ENCODE measurements around the gene PROC.

PROC gene

DNA sequence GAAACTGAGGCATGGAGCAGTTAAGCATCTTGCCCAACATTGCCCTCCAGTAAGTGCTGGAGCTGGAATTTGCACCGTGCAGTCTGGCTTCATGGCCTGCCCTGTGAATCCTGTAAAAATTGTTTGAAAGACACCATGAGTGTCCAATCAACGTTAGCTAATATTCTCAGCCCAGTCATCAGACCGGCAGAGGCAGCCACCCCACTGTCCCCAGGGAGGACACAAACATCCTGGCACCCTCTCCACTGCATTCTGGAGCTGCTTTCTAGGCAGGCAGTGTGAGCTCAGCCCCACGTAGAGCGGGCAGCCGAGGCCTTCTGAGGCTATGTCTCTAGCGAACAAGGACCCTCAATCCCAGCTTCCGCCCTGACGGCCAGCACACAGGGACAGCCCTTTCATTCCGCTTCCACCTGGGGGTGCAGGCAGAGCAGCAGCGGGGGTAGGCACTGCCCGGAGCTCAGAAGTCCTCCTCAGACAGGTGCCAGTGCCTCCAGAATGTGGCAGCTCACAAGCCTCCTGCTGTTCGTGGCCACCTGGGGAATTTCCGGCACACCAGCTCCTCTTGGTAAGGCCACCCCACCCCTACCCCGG lies 1.3 kb downstream of the PROC start:
- no peak overlapping the region for H3K4me3 ChIP-seq (replicated peaks; ENCODE audit: low read depth, low read length)
- no peak for DNase-seq (ENCODE audit: extremely low read depth, low read depth)
- TF ChIP-seq, protein P1, sequence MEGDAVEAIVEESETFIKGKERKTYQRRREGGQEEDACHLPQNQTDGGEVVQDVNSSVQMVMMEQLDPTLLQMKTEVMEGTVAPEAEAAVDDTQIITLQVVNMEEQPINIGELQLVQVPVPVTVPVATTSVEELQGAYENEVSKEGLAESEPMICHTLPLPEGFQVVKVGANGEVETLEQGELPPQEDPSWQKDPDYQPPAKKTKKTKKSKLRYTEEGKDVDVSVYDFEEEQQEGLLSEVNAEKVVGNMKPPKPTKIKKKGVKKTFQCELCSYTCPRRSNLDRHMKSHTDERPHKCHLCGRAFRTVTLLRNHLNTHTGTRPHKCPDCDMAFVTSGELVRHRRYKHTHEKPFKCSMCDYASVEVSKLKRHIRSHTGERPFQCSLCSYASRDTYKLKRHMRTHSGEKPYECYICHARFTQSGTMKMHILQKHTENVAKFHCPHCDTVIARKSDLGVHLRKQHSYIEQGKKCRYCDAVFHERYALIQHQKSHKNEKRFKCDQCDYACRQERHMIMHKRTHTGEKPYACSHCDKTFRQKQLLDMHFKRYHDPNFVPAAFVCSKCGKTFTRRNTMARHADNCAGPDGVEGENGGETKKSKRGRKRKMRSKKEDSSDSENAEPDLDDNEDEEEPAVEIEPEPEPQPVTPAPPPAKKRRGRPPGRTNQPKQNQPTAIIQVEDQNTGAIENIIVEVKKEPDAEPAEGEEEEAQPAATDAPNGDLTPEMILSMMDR (IDR thresholded peaks at IDR 0.05; ENCODE audit: low read depth, low read length, missing control alignments) = no peak

DNA sequence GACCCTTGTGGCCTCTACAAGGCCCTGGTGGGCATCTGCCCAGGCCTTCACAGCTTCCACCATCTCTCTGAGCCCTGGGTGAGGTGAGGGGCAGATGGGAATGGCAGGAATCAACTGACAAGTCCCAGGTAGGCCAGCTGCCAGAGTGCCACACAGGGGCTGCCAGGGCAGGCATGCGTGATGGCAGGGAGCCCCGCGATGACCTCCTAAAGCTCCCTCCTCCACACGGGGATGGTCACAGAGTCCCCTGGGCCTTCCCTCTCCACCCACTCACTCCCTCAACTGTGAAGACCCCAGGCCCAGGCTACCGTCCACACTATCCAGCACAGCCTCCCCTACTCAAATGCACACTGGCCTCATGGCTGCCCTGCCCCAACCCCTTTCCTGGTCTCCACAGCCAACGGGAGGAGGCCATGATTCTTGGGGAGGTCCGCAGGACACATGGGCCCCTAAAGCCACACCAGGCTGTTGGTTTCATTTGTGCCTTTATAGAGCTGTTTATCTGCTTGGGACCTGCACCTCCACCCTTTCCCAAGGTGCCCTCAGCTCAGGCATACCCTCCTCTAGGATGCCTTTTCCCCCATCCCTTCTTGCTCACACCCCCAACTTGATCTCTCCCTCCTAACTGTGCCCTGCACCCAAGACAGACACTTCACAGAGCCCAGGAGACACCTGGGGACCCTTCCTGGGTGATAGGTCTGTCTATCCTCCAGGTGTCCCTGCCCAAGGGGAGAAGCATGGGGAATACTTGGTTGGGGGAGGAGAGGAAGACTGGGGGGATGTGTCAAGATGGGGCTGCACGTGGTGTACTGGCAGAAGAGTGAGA lies 2.0 kb downstream of the PROC start:
- no peak for DNase-seq (ENCODE audit: extremely low read depth, low read depth)
- no peak overlapping the region for H3K4me3 ChIP-seq (replicated peaks; ENCODE audit: low read depth, low read length)
- TF ChIP-seq, protein P1 (IDR thresholded peaks at IDR 0.05; ENCODE audit: low read depth, low read length, missing control alignments) = no peak

DNA sequence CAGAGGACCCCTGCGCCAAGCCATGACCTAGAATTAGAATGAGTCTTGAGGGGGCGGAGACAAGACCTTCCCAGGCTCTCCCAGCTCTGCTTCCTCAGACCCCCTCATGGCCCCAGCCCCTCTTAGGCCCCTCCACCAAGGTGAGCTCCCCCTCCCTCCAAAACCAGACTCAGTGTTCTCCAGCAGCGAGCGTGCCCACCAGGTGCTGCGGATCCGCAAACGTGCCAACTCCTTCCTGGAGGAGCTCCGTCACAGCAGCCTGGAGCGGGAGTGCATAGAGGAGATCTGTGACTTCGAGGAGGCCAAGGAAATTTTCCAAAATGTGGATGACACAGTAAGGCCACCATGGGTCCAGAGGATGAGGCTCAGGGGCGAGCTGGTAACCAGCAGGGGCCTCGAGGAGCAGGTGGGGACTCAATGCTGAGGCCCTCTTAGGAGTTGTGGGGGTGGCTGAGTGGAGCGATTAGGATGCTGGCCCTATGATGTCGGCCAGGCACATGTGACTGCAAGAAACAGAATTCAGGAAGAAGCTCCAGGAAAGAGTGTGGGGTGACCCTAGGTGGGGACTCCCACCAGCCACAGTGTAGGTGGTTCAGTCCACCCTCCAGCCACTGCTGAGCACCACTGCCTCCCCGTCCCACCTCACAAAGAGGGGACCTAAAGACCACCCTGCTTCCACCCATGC lies 3.0 kb downstream of the PROC start:
- no peak for DNase-seq (ENCODE audit: extremely low read depth, low read depth)
- TF ChIP-seq, protein P1 (IDR thresholded peaks at IDR 0.05; ENCODE audit: low read depth, low read length, missing control alignments) = no peak

DNA sequence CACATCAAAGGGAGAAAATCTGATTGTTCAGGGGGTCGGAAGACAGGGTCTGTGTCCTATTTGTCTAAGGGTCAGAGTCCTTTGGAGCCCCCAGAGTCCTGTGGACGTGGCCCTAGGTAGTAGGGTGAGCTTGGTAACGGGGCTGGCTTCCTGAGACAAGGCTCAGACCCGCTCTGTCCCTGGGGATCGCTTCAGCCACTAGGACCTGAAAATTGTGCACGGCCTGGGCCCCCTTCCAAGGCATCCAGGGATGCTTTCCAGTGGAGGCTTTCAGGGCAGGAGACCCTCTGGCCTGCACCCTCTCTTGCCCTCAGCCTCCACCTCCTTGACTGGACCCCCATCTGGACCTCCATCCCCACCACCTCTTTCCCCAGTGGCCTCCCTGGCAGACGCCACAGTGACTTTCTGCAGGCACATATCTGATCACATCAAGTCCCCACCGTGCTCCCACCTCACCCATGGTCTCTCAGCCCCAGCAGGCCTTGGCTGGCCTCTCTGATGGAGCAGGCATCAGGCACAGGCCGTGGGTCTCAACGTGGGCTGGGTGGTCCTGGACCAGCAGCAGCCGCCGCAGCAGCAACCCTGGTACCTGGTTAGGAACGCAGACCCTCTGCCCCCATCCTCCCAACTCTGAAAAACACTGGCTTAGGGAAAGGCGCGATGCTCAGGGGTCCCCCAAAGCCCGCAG lies 3.8 kb downstream of the PROC start:
- H3K4me3 ChIP-seq (replicated peaks; ENCODE audit: low read depth, low read length) = no peak overlapping the region
- no peak for DNase-seq (ENCODE audit: extremely low read depth, low read depth)
- TF ChIP-seq, protein P1 (IDR thresholded peaks at IDR 0.05; ENCODE audit: low read depth, low read length, missing control alignments) = no peak

More for the DNA sequence above, 3.0 kb downstream of the PROC start:
- no peak overlapping the region for H3K4me3 ChIP-seq (replicated peaks; ENCODE audit: low read depth, low read length)

DNA sequence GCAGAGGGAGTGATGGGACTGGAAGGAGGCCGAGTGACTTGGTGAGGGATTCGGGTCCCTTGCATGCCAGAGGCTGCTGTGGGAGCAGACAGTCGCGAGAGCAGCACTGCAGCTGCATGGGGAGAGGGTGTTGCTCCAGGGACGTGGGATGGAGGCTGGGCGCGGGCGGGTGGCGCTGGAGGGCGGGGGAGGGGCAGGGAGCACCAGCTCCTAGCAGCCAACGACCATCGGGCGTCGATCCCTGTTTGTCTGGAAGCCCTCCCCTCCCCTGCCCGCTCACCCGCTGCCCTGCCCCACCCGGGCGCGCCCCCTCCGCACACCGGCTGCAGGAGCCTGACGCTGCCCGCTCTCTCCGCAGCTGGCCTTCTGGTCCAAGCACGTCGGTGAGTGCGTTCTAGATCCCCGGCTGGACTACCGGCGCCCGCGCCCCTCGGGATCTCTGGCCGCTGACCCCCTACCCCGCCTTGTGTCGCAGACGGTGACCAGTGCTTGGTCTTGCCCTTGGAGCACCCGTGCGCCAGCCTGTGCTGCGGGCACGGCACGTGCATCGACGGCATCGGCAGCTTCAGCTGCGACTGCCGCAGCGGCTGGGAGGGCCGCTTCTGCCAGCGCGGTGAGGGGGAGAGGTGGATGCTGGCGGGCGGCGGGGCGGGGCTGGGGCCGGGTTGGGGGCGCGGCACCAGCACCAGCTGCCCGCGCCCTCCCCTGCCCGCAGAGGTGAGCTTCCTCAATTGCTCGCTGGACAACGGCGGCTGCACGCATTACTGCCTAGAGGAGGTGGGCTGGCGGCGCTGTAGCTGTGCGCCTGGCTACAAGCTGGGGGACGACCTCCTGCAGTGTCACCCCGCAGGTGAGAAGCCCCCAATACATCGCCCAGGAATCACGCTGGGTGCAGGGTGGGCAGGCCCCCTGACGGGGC lies 4.6 kb downstream of the PROC start:
- no peak for DNase-seq (ENCODE audit: extremely low read depth, low read depth)
- H3K4me3 ChIP-seq (replicated peaks; ENCODE audit: low read depth, low read length) = peak overlapping the region; percentile 24
- TF ChIP-seq, protein P1 (IDR thresholded peaks at IDR 0.05; ENCODE audit: low read depth, low read length, missing control alignments) = no peak

DNA sequence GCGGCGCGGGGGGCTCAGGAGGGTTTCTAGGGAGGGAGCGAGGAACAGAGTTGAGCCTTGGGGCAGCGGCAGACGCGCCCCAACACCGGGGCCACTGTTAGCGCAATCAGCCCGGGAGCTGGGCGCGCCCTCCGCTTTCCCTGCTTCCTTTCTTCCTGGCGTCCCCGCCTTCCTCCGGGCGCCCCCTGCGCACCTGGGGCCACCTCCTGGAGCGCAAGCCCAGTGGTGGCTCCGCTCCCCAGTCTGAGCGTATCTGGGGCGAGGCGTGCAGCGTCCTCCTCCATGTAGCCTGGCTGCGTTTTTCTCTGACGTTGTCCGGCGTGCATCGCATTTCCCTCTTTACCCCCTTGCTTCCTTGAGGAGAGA lies 5.2 kb downstream of the PROC start:
- TF ChIP-seq, protein P1 (IDR thresholded peaks at IDR 0.05; ENCODE audit: low read depth, low read length, missing control alignments) = no peak
- peak overlapping the region; percentile 24 for H3K4me3 ChIP-seq (replicated peaks; ENCODE audit: low read depth, low read length)
- no peak for DNase-seq (ENCODE audit: extremely low read depth, low read depth)
